ENCODE measurements around the gene EEF2K.
"Not testable (repeated sequence)": the region's sequence is repeated elsewhere in the genome, so short reads cannot be mapped to it uniquely, and the experiment has no call there.

The EEF2K gene

GRCh38 chr16:22190081-22190775, 15.8 kb upstream of the EEF2K start:
- peak; percentile 91 for DNase-seq

GRCh38 chr16:22190776-22191531, 15.1 kb upstream of the EEF2K start:
- DNase-seq = peak; percentile 100

GRCh38 chr16:22191532-22192260, 14.4 kb upstream of the EEF2K start:
- DNase-seq = no peak

GRCh38 chr16:22192261-22193062, 13.6 kb upstream of the EEF2K start:
- peak; percentile 51 for DNase-seq

GRCh38 chr16:22193063-22193411, 13.0 kb upstream of the EEF2K start:
- DNase-seq = no peak

- no peak for DNase-seq
These were observed 11.2 kb upstream of the EEF2K start for GRCh38 chr16:22194707-22195444.

- no peak for DNase-seq
These were observed 10.7 kb upstream of the EEF2K start for GRCh38 chr16:22195445-22195694.

GRCh38 chr16:22195695-22196558, 10.2 kb upstream of the EEF2K start:
- DNase-seq = peak; percentile 94

GRCh38 chr16:22196559-22197168, 9.4 kb upstream of the EEF2K start:
- DNase-seq = not testable (repeated sequence)

GRCh38 chr16:22198547-22199293, 7.4 kb upstream of the EEF2K start:
- no peak for DNase-seq

- no peak for DNase-seq
These were observed 3.8 kb upstream of the EEF2K start for GRCh38 chr16:22202261-22202637.

GRCh38 chr16:22203091-22203490, 3.0 kb upstream of the EEF2K start:
- DNase-seq = no peak

- no peak for DNase-seq
These were observed 1.9 kb upstream of the EEF2K start for GRCh38 chr16:22204091-22204655.

- DNase-seq = no peak
These were observed 483 bp upstream of the EEF2K start for GRCh38 chr16:22205577-22206012.

- DNase-seq = peak; percentile 57
These were observed 1.0 kb downstream of the EEF2K start for GRCh38 chr16:22206842-22207714.

GRCh38 chr16:22207715-22208360, 1.8 kb downstream of the EEF2K start:
- no peak for DNase-seq

- no peak for DNase-seq
These were observed 4.2 kb downstream of the EEF2K start for GRCh38 chr16:22210285-22210684.

GRCh38 chr16:22210854-22211253, 4.8 kb downstream of the EEF2K start:
- DNase-seq = no peak
